GM21576 (cell line): Measurements from ENCODE around the gene ITPKB.

Source experiments
- ATAC-seq: cut with Tn5 transposase; IDR thresholded peaks from one replicate; pipeline ENCODE4 v1.9.1; 2021; ENCODE audit warnings: mild to moderate bottlenecking, moderate library complexity; ENCODE audit not compliant: unreplicated experiment

ITPKB gene

GRCh38 chr1:226708967-226709396 is 30.1 kb downstream of the ITPKB start:
- no peak for ATAC-seq

GRCh38 chr1:226708342-226708780 is 30.7 kb downstream of the ITPKB start:
- ATAC-seq = no peak

GRCh38 chr1:226706684-226707083 is 32.4 kb downstream of the ITPKB start:
- ATAC-seq = no peak

- ATAC-seq = no peak
These were observed 34.7 kb downstream of the ITPKB start for GRCh38 chr1:226704169-226704937.

- peak; percentile 61 for ATAC-seq
These were observed 35.9 kb downstream of the ITPKB start for GRCh38 chr1:226702957-226703831.

GRCh38 chr1:226702318-226702956 is 36.6 kb downstream of the ITPKB start:
- no peak for ATAC-seq

GRCh38 chr1:226700861-226701260 is 38.2 kb downstream of the ITPKB start:
- ATAC-seq = no peak

- no peak for ATAC-seq
These were observed 39.9 kb downstream of the ITPKB start for GRCh38 chr1:226699166-226699565.

- no peak for ATAC-seq
These were observed 40.4 kb downstream of the ITPKB start for GRCh38 chr1:226698659-226699058.

GRCh38 chr1:226697929-226698544 is 41.0 kb downstream of the ITPKB start:
- ATAC-seq = peak; percentile 15

GRCh38 chr1:226697151-226697928 is 41.7 kb downstream of the ITPKB start:
- ATAC-seq = peak; percentile 62

- no peak for ATAC-seq
These were observed 42.5 kb downstream of the ITPKB start for GRCh38 chr1:226696547-226696946.

GRCh38 chr1:226695335-226695900 is 43.7 kb downstream of the ITPKB start:
- ATAC-seq = no peak

GRCh38 chr1:226692823-226693222 is 46.3 kb downstream of the ITPKB start:
- no peak for ATAC-seq

GRCh38 chr1:226692051-226692792 is 46.9 kb downstream of the ITPKB start:
- ATAC-seq = no peak

- ATAC-seq = peak; percentile 53
These were observed 47.8 kb downstream of the ITPKB start for GRCh38 chr1:226691247-226691646.

- ATAC-seq = no peak
These were observed 48.6 kb downstream of the ITPKB start for GRCh38 chr1:226690460-226690982.

GRCh38 chr1:226688808-226689207 is 50.3 kb downstream of the ITPKB start:
- no peak for ATAC-seq
